PC-9 (cell line): ENCODE measurements around the gene CD55. TPM values are rescaled to one million over a fixed set of nuclear protein-coding genes. Genes with fewer than 3 reads are reported as not detected.

ENCODE experiments used
- BruUV-seq: library from RNA; stranded (reverse); fragments of 400-500 nt; replicated peaks from 2 replicates; lab custom pipeline; 2021; lab: Mats Ljungman, UMichigan
- CTCF ChIA-PET: fragments of 300-600 bp; sonication (Branson Sonifier 250); formaldehyde crosslinking; loops from one replicate; lab custom pipeline; 2022; ENCODE audit warnings: antibody characterized with exemption; lab: Charles Lee
- POLR2A ChIA-PET: fragments of 300-600 bp; sonication (Branson Sonifier 250); formaldehyde crosslinking; loops from one replicate; lab custom pipeline; 2022; ENCODE audit warnings: antibody characterized with exemption; ENCODE audit not compliant: unreplicated experiment; lab: Charles Lee
- DNase-seq, 2 experiments: peaks; one replicate each; pipeline versions ENCODE4 v3.0.0 to v3.0.0-alpha.2; 2015 to 2022; ENCODE audit warnings: mixed read lengths in 1 of 2
- H2AFZ ChIP-seq: fragments of 200-600 bp; sonication (generic); 2 replicates; pipeline ENCODE4 v1.8.1; 2017; ENCODE audit warnings: antibody characterized with exemption
- H3F3A ChIP-seq: fragments of 200-600 bp; sonication (generic); 2 replicates; pipeline ENCODE4 v1.8.1; 2017; ENCODE audit warnings: antibody characterized with exemption, mild to moderate bottlenecking, low read depth; ENCODE audit not compliant: insufficient read depth
- H3K27ac ChIP-seq: fragments of 200-600 bp; sonication (generic); 2 replicates; pipeline ENCODE4 v1.6.1; 2016; ENCODE audit warnings: mixed run types
- H3K27me3 ChIP-seq: fragments of 200-600 bp; sonication (generic); 2 replicates; pipeline ENCODE4 v1.6.1; 2016; ENCODE audit warnings: low read depth, mixed run types; ENCODE audit not compliant: insufficient read depth
- H3K36me3 ChIP-seq: fragments of 200-600 bp; sonication (generic); 2 replicates; pipeline ENCODE4 v1.6.1; 2016; ENCODE audit warnings: low read depth, mixed run types
- H3K4me1 ChIP-seq: fragments of 200-600 bp; sonication (generic); replicated peaks from 2 replicates; pipeline ENCODE4 v1.6.1; 2016; ENCODE audit warnings: mixed run types; ENCODE audit not compliant: insufficient read depth
- H3K4me2 ChIP-seq: fragments of 200-600 bp; sonication (generic); 2 replicates; pipeline ENCODE4 v1.6.1; 2017; ENCODE audit warnings: mixed run types
- H3K4me3 ChIP-seq: fragments of 200-600 bp; sonication (generic); 2 replicates; pipeline ENCODE4 v1.6.1; 2016; ENCODE audit warnings: mixed run types
- H3K79me2 ChIP-seq: fragments of 200-600 bp; sonication (generic); 2 replicates; pipeline ENCODE4 v1.6.1; 2017; ENCODE audit warnings: low read depth, mixed run types
- H3K9me2 ChIP-seq: fragments of 200-600 bp; sonication (generic); 2 replicates; pipeline ENCODE4 v1.8.1; 2017; ENCODE audit warnings: mild to moderate bottlenecking; ENCODE audit not compliant: insufficient read depth
- H3K9me3 ChIP-seq: fragments of 200-600 bp; sonication (generic); 2 replicates; pipeline ENCODE4 v1.8.1; 2016; ENCODE audit warnings: low read depth; ENCODE audit not compliant: insufficient read depth
- H4K20me1 ChIP-seq: fragments of 200-600 bp; sonication (generic); 2 replicates; pipeline ENCODE4 v1.8.1; 2017; ENCODE audit not compliant: insufficient read depth
- CTCF ChIP-seq: fragments of 200-600 bp; sonication (generic); conservative IDR thresholded peaks from 2 replicates; pipeline ENCODE4 v1.6.1; 2017; ENCODE audit warnings: mixed run types, antibody characterized with exemption, mild to moderate bottlenecking, moderate library complexity
- EZH2 ChIP-seq: fragments of 200-600 bp; sonication (generic); IDR thresholded peaks from 2 replicates; pipeline ENCODE4 v1.8.0; 2017; ENCODE audit warnings: antibody characterized with exemption, low read depth
- intact Hi-C: fragments of 100-400 bp; cut with micrococcal nuclease; formaldehyde crosslinking; loops from one replicate; pipeline ENCODE4 v1.10.0; 2022; ENCODE audit not compliant: unreplicated experiment
- total RNA-seq: library from RNA; stranded (reverse); gene quantifications from 2 replicates; pipeline ENCODE4 v1.2.3, GENCODE V29; 2021

The CD55 gene
- total RNA-seq, 1 experiment from 2014 or later = 45.9 TPM

- no peak overlapping the region for H3K4me2 ChIP-seq
- H3F3A ChIP-seq = peaks cover 3% of the 10 kb centered on the region; the same call in 1 of the 2 replicates
- H3K9me2 ChIP-seq = no peaks in the 10 kb centered on the region
- no peaks in the 10 kb centered on the region for H3K27me3 ChIP-seq
- no peak for TF ChIP-seq EZH2
- no peak for TF ChIP-seq CTCF
- no peak overlapping the region for H2AFZ ChIP-seq
- no peak overlapping the region for H3K27ac ChIP-seq
- intact Hi-C loops = no loop called here
- BruUV-seq = no TSS peak
- no peaks in the 10 kb centered on the region for H3K79me2 ChIP-seq
- ChIA-PET CTCF (no interaction called here), POLR2A (interaction anchor here (0.7 kb wide), 1 partner anchor 58 kb away, joined by 4 read pairs; no protein-coding TSS in a partner anchor)
- no peak for DNase-seq
- 0 out of 2 replicates have a peak, but pooled peaks cover 4% of the 10 kb centered on the region for H3K4me1 ChIP-seq
- peaks cover 51% of the 10 kb centered on the region for H3K36me3 ChIP-seq
- H3K4me3 ChIP-seq = no peak overlapping the region
- no peaks in the 10 kb centered on the region for H4K20me1 ChIP-seq
- H3K9me3 ChIP-seq = peaks cover 12% of the 10 kb centered on the region; the same call in 1 of the 2 replicates
These were observed 13.7 kb downstream of the CD55 start for GRCh38 chr1:207335138-207335537.

- H3K4me3 ChIP-seq = no peak overlapping the region
- H3K9me3 ChIP-seq = peaks cover 12% of the 10 kb centered on the region; the same call in 1 of the 2 replicates
- peaks cover 3% of the 10 kb centered on the region; the same call in 1 of the 2 replicates for H3F3A ChIP-seq
- H3K36me3 ChIP-seq = peaks cover 50% of the 10 kb centered on the region
- H2AFZ ChIP-seq = no peak overlapping the region
- peak overlapping the region; percentile 18; the same call in 1 of the 2 replicates for H3K27ac ChIP-seq
- no peak overlapping the region for H3K4me2 ChIP-seq
- no peak for DNase-seq
- H3K9me2 ChIP-seq = no peaks in the 10 kb centered on the region; the same call in 1 of the 2 replicates
- H3K27me3 ChIP-seq = no peaks in the 10 kb centered on the region
- POLR2A ChIA-PET = interaction anchor here (0.7 kb wide), 1 partner anchor 58 kb away, joined by 4 read pairs; no protein-coding TSS in a partner anchor
- TF ChIP-seq EZH2 = no peak
- no peak for TF ChIP-seq CTCF
- no TSS peak for BruUV-seq
- intact Hi-C loops = no loop called here
- CTCF ChIA-PET = no interaction called here
- 0 out of 2 replicates have a peak, but pooled peaks cover 4% of the 10 kb centered on the region for H3K4me1 ChIP-seq
- H4K20me1 ChIP-seq = no peaks in the 10 kb centered on the region
- H3K79me2 ChIP-seq = no peaks in the 10 kb centered on the region
These were observed 14.4 kb downstream of the CD55 start for GRCh38 chr1:207335695-207336363.

GRCh38 chr1:207336559-207337467 is 15.3 kb downstream of the CD55 start:
- H3K4me3 ChIP-seq = no peak overlapping the region
- no peaks in the 10 kb centered on the region for H4K20me1 ChIP-seq
- POLR2A ChIA-PET = interaction anchor here (0.7 kb wide), 1 partner anchor 289 kb away, joined by 3 read pairs; no protein-coding TSS in a partner anchor
- no TSS peak for BruUV-seq
- TF ChIP-seq CTCF (no peak), EZH2 (no peak)
- intact Hi-C loops = no loop called here
- H3K36me3 ChIP-seq = peaks cover 50% of the 10 kb centered on the region
- peaks cover 3% of the 10 kb centered on the region; the same call in 1 of the 2 replicates for H3F3A ChIP-seq
- H3K9me3 ChIP-seq = peaks cover 12% of the 10 kb centered on the region; the same call in 1 of the 2 replicates
- peak in 1 of 2 experiments; percentile 74 for DNase-seq
- no peaks in the 10 kb centered on the region for H3K27me3 ChIP-seq
- no peak overlapping the region for H3K27ac ChIP-seq
- no peak overlapping the region for H3K4me2 ChIP-seq
- H3K9me2 ChIP-seq = no peaks in the 10 kb centered on the region; the same call in 1 of the 2 replicates
- H2AFZ ChIP-seq = no peak overlapping the region
- H3K4me1 ChIP-seq = 0 out of 2 replicates have a peak, but pooled peaks cover 4% of the 10 kb centered on the region
- no peaks in the 10 kb centered on the region for H3K79me2 ChIP-seq
- CTCF ChIA-PET = no interaction called here
